ENCODE measurements around the gene WBP2NL.
A peak's percentile ranks its signal among the peaks of the same experiment; 100 is the strongest.

Gene WBP2NL

DNA sequence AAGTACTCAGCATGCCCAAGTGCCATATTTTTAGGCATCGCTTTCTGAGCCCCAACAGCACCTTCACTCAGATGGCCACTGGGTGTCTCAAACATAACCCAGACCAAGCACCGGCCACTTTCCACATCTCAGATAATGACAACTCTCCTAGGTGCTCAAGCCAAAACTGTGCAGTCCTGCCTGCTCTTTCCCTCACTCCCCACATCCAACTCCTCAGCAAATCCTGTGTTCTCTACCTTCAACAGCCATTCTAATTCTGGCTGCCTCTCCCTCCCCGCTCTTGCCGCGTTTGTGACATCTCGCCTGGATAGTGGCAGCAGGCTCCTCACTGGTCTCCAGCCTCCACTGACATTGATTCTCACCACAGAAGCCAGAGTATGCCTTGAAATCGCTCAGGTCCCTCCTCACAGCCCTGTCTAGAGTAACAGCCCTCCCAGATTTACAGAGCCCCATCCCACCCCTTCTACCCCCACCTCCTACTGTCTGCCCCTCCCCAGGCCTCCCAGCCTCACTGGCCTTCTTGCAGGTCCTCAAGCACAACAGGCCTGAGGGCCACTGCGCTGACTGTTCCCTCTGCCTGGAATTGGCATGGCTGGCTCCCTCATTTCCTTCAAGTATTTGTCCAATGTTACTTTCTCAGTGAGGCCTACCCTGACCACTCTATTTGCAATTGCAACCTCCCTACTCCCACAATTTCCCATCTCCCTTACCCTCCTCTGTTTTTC lies 74.2 kb downstream of the WBP2NL start:
- DNase-seq (ENCODE audit: low spot score), result no peak

GRCh38 chr22:42073621-42074041 lies 75.0 kb downstream of the WBP2NL start:
- no peak for DNase-seq (ENCODE audit: low spot score)

DNA sequence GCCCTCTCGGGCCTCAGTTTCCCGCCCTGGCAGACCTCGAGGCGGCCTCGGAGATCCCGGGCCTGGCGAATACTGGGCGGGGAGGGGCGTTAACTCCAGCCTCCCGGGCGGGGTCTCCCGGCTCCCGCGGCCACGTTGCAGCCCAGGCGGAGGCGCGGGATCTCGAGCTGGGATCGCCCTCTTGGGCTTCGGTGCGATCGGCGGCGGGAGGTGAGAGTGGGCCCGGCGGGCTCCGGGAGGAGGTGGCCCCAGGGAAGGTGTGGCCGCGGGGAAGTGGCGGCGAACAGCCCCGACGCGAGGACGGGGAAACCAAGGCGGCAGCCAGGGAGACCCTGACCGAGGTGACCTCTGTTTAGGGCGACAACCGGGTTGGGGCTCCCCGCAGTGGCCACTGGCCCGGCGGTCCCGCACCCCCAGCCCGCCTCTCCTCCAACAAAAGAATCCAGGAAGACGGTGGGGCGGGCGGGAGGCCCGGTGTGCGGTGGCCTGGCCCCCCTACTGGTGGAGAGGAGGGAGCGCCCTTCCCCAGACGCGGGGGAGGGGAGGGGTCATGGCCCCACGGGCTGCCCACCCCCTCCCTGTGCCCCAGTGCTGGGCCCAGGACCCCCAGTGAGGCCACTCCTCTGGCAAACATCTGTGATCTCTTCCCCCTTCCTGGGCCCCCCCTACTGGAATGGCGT lies 75.7 kb downstream of the WBP2NL start, which contains the start of gene PHETA2:
Gene PHETA2 (plus strand): TSS at position 117 of the 680 bp plus-strand sequence. CDS start 3,046 bp downstream, outside the sequence.
- DNase-seq (ENCODE audit: low spot score), result peak; percentile 50

DNA sequence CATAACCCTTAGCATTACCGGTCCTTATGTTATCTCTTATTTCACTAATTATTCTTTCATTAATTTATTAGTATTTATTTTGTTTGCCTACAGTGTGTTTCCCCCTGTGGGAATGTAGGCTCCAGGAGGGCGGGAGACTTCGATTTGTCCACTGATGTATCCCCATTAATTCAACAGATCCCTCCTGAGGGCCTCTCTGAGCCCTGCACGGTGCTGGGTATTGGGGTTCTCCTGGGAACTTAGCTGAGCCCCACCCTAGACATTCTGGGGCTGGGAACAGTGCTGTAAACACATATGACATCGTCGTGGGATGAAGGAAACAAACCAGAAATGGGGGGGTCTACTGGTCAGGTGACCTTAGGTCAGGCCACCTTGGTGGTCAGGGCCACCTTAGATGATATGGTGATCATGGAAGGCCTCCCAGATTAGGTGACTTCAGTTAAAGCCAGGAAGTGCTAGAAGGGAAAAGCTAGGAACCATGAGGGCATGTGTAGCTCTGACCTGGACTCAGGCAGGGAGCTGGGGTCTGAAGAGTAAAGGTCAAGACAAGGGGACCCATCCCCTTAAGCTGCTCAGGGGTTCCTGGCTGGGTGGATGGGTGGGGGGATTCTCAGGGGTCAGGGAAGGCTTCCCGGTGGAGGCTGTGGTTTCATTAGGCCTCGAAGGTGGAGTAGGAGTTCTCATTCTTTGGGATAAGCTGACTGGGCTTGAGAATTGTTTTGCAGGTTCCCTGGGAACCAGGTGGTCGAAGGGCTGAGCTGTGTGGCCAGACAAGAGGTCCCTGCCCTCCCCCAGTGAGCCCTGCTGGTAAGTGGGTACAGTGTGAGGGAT lies 76.5 kb downstream of the WBP2NL start:
- no peak for DNase-seq (ENCODE audit: low spot score)

DNA sequence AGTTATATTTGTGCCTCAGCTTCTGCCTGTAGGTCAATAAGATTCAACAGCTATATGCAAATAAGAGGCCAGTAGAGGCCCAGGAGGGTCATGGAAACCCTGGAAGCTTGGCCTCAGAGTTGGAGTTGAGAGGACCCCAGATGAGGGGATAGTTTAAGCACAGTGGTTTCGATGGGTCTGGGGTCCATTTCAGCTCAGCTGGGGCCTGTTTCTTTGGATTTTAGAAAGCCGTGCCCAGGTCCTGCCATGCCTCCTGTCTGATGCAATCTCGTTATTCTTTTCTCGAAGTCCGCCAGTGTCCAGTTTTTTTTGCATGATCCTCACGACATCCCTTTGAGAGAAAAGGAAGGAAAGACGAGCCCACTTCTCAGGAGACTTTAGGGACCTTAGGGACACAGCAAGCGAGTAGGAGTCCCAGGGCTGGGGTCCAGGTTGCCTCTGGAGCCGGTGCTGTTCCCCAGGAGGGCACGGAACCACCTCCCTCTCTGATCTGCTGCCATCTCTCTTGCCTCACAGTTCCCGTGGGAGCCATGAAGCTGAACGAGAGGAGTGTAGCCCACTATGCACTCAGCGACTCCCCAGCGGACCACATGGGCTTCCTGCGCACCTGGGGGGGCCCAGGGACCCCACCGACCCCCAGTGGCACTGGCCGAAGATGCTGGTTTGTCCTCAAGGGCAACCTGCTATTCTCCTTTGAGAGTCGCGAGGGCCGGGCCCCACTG lies 78.3 kb downstream of the WBP2NL start:
- no peak for DNase-seq (ENCODE audit: low spot score)

DNA sequence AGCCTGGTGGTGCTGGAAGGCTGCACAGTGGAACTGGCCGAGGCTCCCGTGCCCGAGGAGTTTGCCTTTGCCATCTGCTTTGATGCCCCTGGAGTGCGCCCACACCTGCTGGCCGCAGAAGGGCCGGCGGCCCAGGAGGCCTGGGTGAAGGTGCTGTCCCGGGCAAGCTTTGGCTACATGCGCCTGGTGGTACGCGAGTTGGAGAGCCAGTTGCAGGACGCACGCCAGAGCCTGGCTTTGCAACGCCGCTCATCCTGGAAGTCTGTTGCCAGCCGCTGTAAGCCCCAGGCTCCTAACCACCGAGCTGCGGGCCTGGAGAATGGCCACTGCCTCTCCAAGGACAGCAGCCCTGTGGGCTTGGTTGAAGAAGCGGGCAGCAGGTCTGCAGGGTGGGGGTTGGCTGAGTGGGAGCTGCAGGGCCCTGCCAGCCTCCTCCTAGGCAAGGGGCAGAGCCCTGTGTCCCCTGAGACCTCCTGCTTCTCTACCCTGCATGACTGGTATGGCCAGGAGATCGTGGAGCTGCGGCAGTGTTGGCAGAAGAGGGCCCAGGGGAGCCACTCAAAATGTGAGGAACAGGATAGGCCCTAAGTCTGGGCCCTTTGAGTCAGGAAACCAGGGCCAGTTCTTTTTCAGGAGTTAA lies 79.0 kb downstream of the WBP2NL start:
- DNase-seq (ENCODE audit: low spot score), result no peak

Measured in LoVo (cell line).